ENCODE data around the gene FAM177B. TPM values are rescaled to one million over a fixed set of nuclear protein-coding genes. Genes with fewer than 3 reads are reported as not detected.

The FAM177B gene
- total RNA-seq, 1 experiment from 2014 or later, result not detected

DNA sequence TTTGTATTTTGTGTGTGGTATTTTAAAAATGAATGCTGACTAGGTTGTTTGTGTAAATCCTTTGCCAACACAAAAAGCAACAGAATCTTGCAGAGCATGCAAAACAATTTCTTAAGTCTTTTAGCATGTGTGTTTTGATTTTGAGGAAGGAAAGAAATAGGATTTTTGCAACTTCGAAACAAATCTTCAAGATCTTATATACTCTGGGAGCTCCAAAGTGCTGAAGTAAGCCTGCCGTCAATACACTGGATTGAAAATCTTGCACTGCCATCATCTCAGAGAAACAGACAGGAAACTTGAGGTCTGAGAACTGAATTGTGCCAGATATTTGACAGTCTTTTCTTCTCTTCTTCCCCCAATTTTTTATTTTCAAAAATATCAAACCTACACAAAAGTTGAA, 48.5 kb downstream of the FAM177B start:
- Mint-ChIP-seq H3K36me3 (ENCODE audit: insufficient read depth, unreplicated experiment) (no peaks in the 10 kb centered on the region), H3K9me3 (ENCODE audit: unreplicated experiment) (no peaks in the 10 kb centered on the region), H3K27me3 (ENCODE audit: insufficient read depth, unreplicated experiment) (peaks cover 4% of the 10 kb centered on the region), H3K4me3 (ENCODE audit: unreplicated experiment) (no peak overlapping the region), H3K27ac (ENCODE audit: unreplicated experiment) (no peak overlapping the region), H3K4me1 (ENCODE audit: low read depth, unreplicated experiment) (peaks cover 8% of the 10 kb centered on the region)
- ChIA-PET CTCF (interaction anchor here (1.0 to 1.3 kb wide), 2 partner anchors 47 to 348 kb away, joined by 3 to 4 read pairs; no protein-coding TSS in a partner anchor), POLR2A (no interaction called here)
- H3K27me3 ChIP-seq (replicated peaks; ENCODE audit: control insufficient read depth, insufficient read depth, low read length), result no peaks in the 10 kb centered on the region
- intact Hi-C loops (cut with micrococcal nuclease; ENCODE audit: unreplicated experiment), result no loop called here
- no peaks in the 10 kb centered on the region for H3K4me1 ChIP-seq
- H3K4me3 ChIP-seq (ENCODE audit: low read depth, low read length), result no peak overlapping the region
- no peak for DNase-seq
- TF ChIP-seq, protein P1, sequence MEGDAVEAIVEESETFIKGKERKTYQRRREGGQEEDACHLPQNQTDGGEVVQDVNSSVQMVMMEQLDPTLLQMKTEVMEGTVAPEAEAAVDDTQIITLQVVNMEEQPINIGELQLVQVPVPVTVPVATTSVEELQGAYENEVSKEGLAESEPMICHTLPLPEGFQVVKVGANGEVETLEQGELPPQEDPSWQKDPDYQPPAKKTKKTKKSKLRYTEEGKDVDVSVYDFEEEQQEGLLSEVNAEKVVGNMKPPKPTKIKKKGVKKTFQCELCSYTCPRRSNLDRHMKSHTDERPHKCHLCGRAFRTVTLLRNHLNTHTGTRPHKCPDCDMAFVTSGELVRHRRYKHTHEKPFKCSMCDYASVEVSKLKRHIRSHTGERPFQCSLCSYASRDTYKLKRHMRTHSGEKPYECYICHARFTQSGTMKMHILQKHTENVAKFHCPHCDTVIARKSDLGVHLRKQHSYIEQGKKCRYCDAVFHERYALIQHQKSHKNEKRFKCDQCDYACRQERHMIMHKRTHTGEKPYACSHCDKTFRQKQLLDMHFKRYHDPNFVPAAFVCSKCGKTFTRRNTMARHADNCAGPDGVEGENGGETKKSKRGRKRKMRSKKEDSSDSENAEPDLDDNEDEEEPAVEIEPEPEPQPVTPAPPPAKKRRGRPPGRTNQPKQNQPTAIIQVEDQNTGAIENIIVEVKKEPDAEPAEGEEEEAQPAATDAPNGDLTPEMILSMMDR (IDR thresholded peaks at IDR 0.05; ENCODE audit: insufficient read depth in 1 of 2, low read depth in 1 of 2, low read length in 1 of 2, severe bottlenecking in 1 of 2, unreplicated experiment in 1 of 2), result no peak
- no peaks in the 10 kb centered on the region for H3K36me3 ChIP-seq (ENCODE audit: control insufficient read depth, insufficient read depth, low read length)
- no peaks in the 10 kb centered on the region for H3K9me3 ChIP-seq
- no TSS peak for BruUV-seq (replicated peaks)

- H3K4me3 Mint-ChIP-seq (ENCODE audit: unreplicated experiment), result no peak overlapping the region
- BruUV-seq (replicated peaks), result no TSS peak
- no peaks in the 10 kb centered on the region for H3K36me3 Mint-ChIP-seq (ENCODE audit: insufficient read depth, unreplicated experiment)
- CTCF ChIA-PET, result no interaction called here
- no peaks in the 10 kb centered on the region for H3K4me1 ChIP-seq
- no peak overlapping the region for H3K4me3 ChIP-seq (ENCODE audit: low read depth, low read length)
- no peak overlapping the region for H3K27ac Mint-ChIP-seq (ENCODE audit: unreplicated experiment)
- H3K27me3 Mint-ChIP-seq (ENCODE audit: insufficient read depth, unreplicated experiment), result peaks cover 4% of the 10 kb centered on the region
- H3K4me1 Mint-ChIP-seq (ENCODE audit: low read depth, unreplicated experiment), result peaks cover 8% of the 10 kb centered on the region
- no peaks in the 10 kb centered on the region for H3K36me3 ChIP-seq (ENCODE audit: control insufficient read depth, insufficient read depth, low read length)
- no peaks in the 10 kb centered on the region for H3K9me3 ChIP-seq
- intact Hi-C loops (cut with micrococcal nuclease; ENCODE audit: unreplicated experiment), result no loop called here
- TF ChIP-seq, protein P1 (IDR thresholded peaks at IDR 0.05; ENCODE audit: insufficient read depth in 1 of 2, low read depth in 1 of 2, low read length in 1 of 2, severe bottlenecking in 1 of 2, unreplicated experiment in 1 of 2), result no peak
- no peaks in the 10 kb centered on the region for H3K27me3 ChIP-seq (replicated peaks; ENCODE audit: control insufficient read depth, insufficient read depth, low read length)
- no peaks in the 10 kb centered on the region for H3K9me3 Mint-ChIP-seq (ENCODE audit: unreplicated experiment)
- POLR2A ChIA-PET, result no interaction called here
- DNase-seq, result no peak
These were observed 49.1 kb downstream of the FAM177B start for GRCh38 chr1:222786121-222786520.

DNA sequence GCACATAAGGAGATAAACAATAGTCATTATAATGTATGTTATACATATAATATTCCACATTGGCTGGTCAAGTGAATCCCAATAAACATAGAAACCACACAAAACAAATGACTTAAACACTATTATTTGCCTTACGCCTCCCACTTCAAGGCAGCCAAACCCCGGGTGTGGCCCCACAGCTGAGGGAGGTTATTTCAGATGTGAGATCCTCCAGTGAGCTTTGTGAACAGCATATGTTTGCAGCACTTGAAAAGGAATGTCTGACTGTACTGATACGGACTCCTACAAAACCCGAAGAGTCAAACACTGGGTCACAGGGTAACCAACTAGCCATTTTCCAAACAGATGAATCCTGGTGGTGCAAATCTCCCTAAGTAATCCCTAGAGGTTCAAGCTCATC, 50.7 kb downstream of the FAM177B start:
- no peak overlapping the region for H3K4me3 Mint-ChIP-seq (ENCODE audit: unreplicated experiment)
- POLR2A ChIA-PET, result no interaction called here
- H3K36me3 Mint-ChIP-seq (ENCODE audit: insufficient read depth, unreplicated experiment), result no peaks in the 10 kb centered on the region
- H3K36me3 ChIP-seq (ENCODE audit: control insufficient read depth, insufficient read depth, low read length), result no peaks in the 10 kb centered on the region
- BruUV-seq (replicated peaks), result no TSS peak
- H3K4me3 ChIP-seq (ENCODE audit: low read depth, low read length), result no peak overlapping the region
- no peaks in the 10 kb centered on the region for H3K4me1 ChIP-seq
- H3K27me3 Mint-ChIP-seq (ENCODE audit: insufficient read depth, unreplicated experiment), result no peaks in the 10 kb centered on the region
- intact Hi-C loops (cut with micrococcal nuclease; ENCODE audit: unreplicated experiment), result no loop called here
- TF ChIP-seq, protein P1 (IDR thresholded peaks at IDR 0.05; ENCODE audit: insufficient read depth in 1 of 2, low read depth in 1 of 2, low read length in 1 of 2, severe bottlenecking in 1 of 2, unreplicated experiment in 1 of 2), result no peak
- no peaks in the 10 kb centered on the region for H3K9me3 ChIP-seq
- H3K4me1 Mint-ChIP-seq (ENCODE audit: low read depth, unreplicated experiment), result peaks cover 8% of the 10 kb centered on the region
- H3K27me3 ChIP-seq (replicated peaks; ENCODE audit: control insufficient read depth, insufficient read depth, low read length), result no peaks in the 10 kb centered on the region
- H3K27ac Mint-ChIP-seq (ENCODE audit: unreplicated experiment), result no peak overlapping the region
- no peak for DNase-seq
- CTCF ChIA-PET, result no interaction called here
- H3K9me3 Mint-ChIP-seq (ENCODE audit: unreplicated experiment), result no peaks in the 10 kb centered on the region
